ENCODE data around the gene FOXP4.

GRCh38 chr6:41605649-41606048, 59.5 kb downstream of the FOXP4 start:
- TF ChIP-seq CTCF (conservative IDR thresholded peaks at IDR 0.05) (no peak), ZFX (IDR thresholded peaks at IDR 0.05) (no peak)
